ENCODE data around the gene FLNC. TPM values are rescaled to one million over a fixed set of nuclear protein-coding genes. Genes with fewer than 3 reads are reported as not detected.

Gene FLNC
- total and polyA plus RNA-seq, 2 donors (not counting 3 experiments of a cell fraction or from before 2014, with no cell fraction given), result 19.5 to 81.9 TPM

- DNase-seq (ENCODE audit: low read depth, low spot score) (no peak), FAIRE-seq (no peak)
- Histone ChIP-seq H3K4me1 (ENCODE audit: control insufficient read depth, extremely low read depth, insufficient read depth, low read length) (no peaks in the 10 kb centered on the region), H3K9me1 (replicated peaks; ENCODE audit: control insufficient read depth, extremely low read depth, insufficient read depth, low read length) (no peaks in the 10 kb centered on the region), H3K4me3 (replicated peaks in 1 of 3; ENCODE audit: insufficient read depth in 1 of 3, low read depth in 1 of 3, low read length in 3 of 3) (no peak overlapping the region), H3K9ac (replicated peaks; ENCODE audit: extremely low read depth, insufficient read depth, low read length) (no peak overlapping the region), H3K4me2 (ENCODE audit: insufficient read depth, low read length) (no peak overlapping the region), H3K79me2 (ENCODE audit: control insufficient read depth, insufficient read depth, low read length) (no peaks in the 10 kb centered on the region), H3K36me3 (ENCODE audit: control insufficient read depth in 2 of 2, extremely low read depth in 1 of 2, insufficient read depth in 2 of 2, low read length in 2 of 2) (no peaks in the 10 kb centered on the region), H3K27ac (ENCODE audit: insufficient read depth, low read depth, low read length) (no peak overlapping the region), H2AFZ (ENCODE audit: low read depth, low read length) (no peak overlapping the region), H3K9me3 (replicated peaks; ENCODE audit: control insufficient read depth, insufficient read depth, low read length) (no peaks in the 10 kb centered on the region), H3K27me3 (ENCODE audit: control insufficient read depth in 2 of 2, insufficient read depth in 2 of 2, low read length in 2 of 2) (peaks cover 0 to 4% of the 10 kb centered on the region in 2 experiments), H4K20me1 (replicated peaks; ENCODE audit: control insufficient read depth, extremely low read depth, insufficient read depth, low read length) (no peaks in the 10 kb centered on the region)
- BruUV-seq (replicated peaks), result no TSS peak
- ChIA-PET POLR2A (no interaction called here), CTCF (no interaction called here)
- intact Hi-C loops (cut with micrococcal nuclease), result no loop called here
- dilution Hi-C loops (cut with MboI; ENCODE audit: extremely low pct_ligation_motif_present, low sequenced_read_pairs), result no loop called here
- TF ChIP-seq JUN (IDR thresholded peaks at IDR 0.05; ENCODE audit: borderline replicate concordance, insufficient read depth, insufficient read length, low read depth) (no peak), POLR2A (IDR thresholded peaks at IDR 0.05; ENCODE audit: low read depth, low read length) (no peak)
Measured at GRCh38 chr7:128876586-128876977, 46.4 kb downstream of the FLNC start.

- no TSS peak for BruUV-seq (replicated peaks)
- Histone ChIP-seq H3K9ac (replicated peaks; ENCODE audit: extremely low read depth, insufficient read depth, low read length) (no peak overlapping the region), H3K4me3 (replicated peaks in 1 of 3; ENCODE audit: insufficient read depth in 1 of 3, low read depth in 1 of 3, low read length in 3 of 3) (no peak overlapping the region), H3K4me2 (ENCODE audit: insufficient read depth, low read length) (no peak overlapping the region), H2AFZ (ENCODE audit: low read depth, low read length) (no peak overlapping the region), H3K27me3 (ENCODE audit: control insufficient read depth in 2 of 2, insufficient read depth in 2 of 2, low read length in 2 of 2) (peaks cover 0 to 2% of the 10 kb centered on the region in 2 experiments), H3K9me3 (replicated peaks; ENCODE audit: control insufficient read depth, insufficient read depth, low read length) (no peaks in the 10 kb centered on the region), H4K20me1 (replicated peaks; ENCODE audit: control insufficient read depth, extremely low read depth, insufficient read depth, low read length) (no peaks in the 10 kb centered on the region), H3K36me3 (ENCODE audit: control insufficient read depth in 2 of 2, extremely low read depth in 1 of 2, insufficient read depth in 2 of 2, low read length in 2 of 2) (no peaks in the 10 kb centered on the region), H3K4me1 (ENCODE audit: control insufficient read depth, extremely low read depth, insufficient read depth, low read length) (no peaks in the 10 kb centered on the region), H3K27ac (ENCODE audit: insufficient read depth, low read depth, low read length) (no peak overlapping the region), H3K79me2 (ENCODE audit: control insufficient read depth, insufficient read depth, low read length) (no peaks in the 10 kb centered on the region), H3K9me1 (replicated peaks; ENCODE audit: control insufficient read depth, extremely low read depth, insufficient read depth, low read length) (no peaks in the 10 kb centered on the region)
- dilution Hi-C loops (cut with MboI; ENCODE audit: extremely low pct_ligation_motif_present, low sequenced_read_pairs) (no loop called here), intact Hi-C loops (cut with micrococcal nuclease) (no loop called here)
- no peak for FAIRE-seq
- no peak for DNase-seq (ENCODE audit: low read depth, low spot score)
- POLR2A ChIA-PET, result no interaction called here
- no peak for TF ChIP-seq POLR2A (IDR thresholded peaks at IDR 0.05; ENCODE audit: low read depth, low read length)
- TF ChIP-seq CTCF (IDR thresholded peaks at IDR 0.05; ENCODE audit: extremely low read depth in 1 of 2, insufficient read depth in 1 of 2, low read depth in 1 of 2, low read length in 2 of 2), result no peak
- TF ChIP-seq MAX (IDR thresholded peaks at IDR 0.05; ENCODE audit: insufficient read depth, insufficient read length), result no peak
- no peak for TF ChIP-seq POLR2AphosphoS5 (IDR thresholded peaks at IDR 0.05; ENCODE audit: insufficient read depth, low read depth, low read length)
- TF ChIP-seq EZH2 (IDR thresholded peaks at IDR 0.05; ENCODE audit: borderline replicate concordance, low read depth, low read length, severe bottlenecking), result no peak
- CTCF ChIA-PET, result interaction anchor here (1.9 kb wide), 1 partner anchor 9 kb away, joined by 6 read pairs; no protein-coding TSS in a partner anchor
Measured at GRCh38 chr7:128876978-128877755, 47.0 kb downstream of the FLNC start.

Data from endothelial cell of umbilical vein (primary cell).